ENCODE results near the gene TNFRSF19. TPM values are rescaled to one million over a fixed set of nuclear protein-coding genes. Genes with fewer than 3 reads are reported as not detected.

TNFRSF19 gene
- polyA plus RNA-seq, 5 donors = 64.8 to 106 (median 87.2) TPM

DNA sequence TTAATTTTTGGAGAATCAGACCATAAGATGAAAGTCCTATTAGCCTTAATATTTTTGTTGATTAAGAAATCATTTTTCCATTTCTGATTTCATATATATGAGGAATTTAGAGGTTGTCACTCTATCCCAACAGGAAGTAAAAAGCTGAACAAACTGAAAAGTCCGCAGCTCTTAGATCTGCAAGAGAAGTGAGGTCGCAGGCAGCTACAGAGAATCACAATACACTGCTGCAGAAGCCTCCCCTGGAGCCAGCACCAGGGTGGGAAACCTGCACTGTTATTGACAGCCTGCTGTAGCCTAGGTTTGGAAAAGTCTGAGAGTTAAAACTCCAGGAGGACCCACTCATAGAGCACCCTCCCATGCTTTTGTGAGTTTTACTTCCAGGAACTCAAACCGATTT, 29.9 kb downstream of the TNFRSF19 start:
- DNase-seq = no peak

DNA sequence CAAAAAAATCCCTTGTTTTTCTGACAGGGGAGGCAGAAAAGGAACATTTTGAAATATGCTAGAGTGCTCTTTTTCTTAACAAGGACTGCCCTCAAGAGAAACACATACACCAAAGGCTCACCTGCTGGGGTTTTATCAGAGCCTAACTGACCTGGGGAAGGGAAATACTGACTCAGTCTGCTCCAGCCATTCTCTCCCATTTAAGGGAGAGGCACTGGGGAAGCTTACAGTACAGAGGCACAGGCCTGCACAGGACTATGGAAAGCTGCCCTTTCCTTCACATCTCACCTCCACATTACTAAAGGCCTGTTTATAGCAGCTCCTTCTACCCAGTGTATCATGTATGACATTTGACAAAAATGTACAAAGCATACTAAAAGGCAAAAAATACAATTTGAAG, 30.3 kb downstream of the TNFRSF19 start:
- no peak for DNase-seq

DNA sequence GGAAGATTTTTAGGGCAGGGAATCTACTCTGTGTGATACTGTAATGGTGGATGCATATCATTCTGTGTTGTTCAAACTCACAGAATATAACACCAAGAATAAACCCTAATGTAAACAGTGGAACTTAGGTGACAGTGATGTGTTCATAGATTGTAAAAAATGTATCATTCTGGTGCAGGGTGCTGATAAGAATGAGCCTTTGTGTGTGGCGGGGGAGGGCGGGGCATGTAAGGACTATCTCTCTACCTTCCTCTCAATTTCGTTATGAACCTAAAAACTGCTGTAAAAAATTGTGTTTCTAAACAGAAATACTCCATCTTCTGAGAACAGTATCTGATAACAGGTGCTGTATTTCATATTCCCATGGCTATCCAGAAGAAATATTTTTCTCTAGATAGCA, 35.6 kb downstream of the TNFRSF19 start:
- no peak for DNase-seq

- no peak for DNase-seq
Measured at GRCh38 chr13:23608138-23608537, 37.9 kb downstream of the TNFRSF19 start.

DNA sequence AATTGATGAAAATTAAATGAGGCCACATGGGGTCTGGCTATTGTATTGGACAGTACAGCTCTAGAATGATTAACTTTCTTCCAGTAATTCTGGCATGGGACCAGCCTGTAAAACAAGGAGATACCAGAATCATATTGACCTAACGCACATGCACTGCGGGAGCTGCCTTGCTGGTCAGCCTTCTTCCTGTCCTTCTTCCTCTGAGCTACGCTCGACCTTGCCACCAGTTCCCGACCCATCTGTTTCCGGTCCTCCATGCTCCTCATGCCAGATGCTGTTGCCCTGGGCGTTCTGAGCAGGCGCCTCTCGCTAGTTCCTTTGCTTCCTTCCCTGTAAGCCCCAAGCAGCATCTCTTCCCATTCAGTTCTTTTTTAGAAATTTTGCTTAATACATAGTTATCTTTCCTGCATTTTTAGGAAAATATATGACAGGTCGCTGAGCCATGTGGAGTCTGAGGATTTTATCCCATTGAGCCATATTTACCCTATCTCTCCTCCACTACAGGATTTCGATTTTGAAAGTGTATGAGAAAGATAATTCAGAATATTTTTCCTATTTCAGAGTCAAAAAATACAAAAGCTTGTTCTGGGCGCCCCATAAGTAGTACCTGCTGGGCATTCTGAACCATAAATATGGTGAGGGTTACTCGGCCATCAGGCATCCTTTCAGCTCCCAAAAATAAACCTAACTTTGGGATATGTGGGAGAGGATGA, 38.6 kb downstream of the TNFRSF19 start:
- DNase-seq = peak in 1 of 2 donors; percentile 45

DNA sequence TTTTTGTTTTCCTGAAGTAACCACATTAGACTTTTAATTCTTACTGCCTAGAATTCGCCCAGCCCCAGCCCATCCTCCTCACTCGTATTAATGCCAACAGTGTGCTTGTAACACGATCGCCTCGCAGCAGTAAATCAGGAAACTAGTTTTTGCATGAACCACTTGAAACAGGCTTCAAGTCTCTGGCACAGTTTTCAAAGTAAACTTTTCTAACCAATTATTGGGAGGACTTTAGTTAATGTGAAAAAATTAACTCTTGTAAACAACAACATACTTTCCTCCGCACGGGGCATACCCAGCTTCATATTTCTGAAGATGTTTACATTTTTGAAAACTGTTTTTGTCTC, 39.2 kb downstream of the TNFRSF19 start:
- peak; percentile 71 to 79 for DNase-seq

GRCh38 chr13:23609874-23610576, 39.8 kb downstream of the TNFRSF19 start:
- DNase-seq = no peak

- DNase-seq = peak in 1 of 2 donors; percentile 41
Measured at GRCh38 chr13:23610966-23611491, 40.8 kb downstream of the TNFRSF19 start.

GRCh38 chr13:23612182-23612581, 42.0 kb downstream of the TNFRSF19 start:
- no peak for DNase-seq

GRCh38 chr13:23612731-23613130, 42.5 kb downstream of the TNFRSF19 start:
- no peak for DNase-seq

DNA sequence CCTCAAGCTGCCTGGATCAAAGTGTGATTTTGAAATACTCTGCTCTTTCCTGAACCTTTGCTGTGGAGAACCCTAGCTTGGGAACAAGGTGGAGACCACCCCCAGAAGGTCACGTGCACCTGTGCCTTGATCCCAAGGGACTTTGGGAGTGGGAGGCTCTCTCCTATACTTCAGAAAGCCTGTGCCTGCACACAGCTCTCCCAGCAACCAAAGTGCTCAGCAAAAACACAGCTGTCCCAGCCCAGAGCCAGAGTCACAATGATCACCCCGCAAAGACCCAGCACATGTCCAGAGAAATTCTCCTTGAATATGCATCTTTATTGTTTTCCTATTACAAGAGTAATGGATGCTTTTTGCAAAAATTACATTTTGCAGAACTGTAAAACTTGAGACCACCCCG, 43.4 kb downstream of the TNFRSF19 start:
- DNase-seq = no peak

DNA sequence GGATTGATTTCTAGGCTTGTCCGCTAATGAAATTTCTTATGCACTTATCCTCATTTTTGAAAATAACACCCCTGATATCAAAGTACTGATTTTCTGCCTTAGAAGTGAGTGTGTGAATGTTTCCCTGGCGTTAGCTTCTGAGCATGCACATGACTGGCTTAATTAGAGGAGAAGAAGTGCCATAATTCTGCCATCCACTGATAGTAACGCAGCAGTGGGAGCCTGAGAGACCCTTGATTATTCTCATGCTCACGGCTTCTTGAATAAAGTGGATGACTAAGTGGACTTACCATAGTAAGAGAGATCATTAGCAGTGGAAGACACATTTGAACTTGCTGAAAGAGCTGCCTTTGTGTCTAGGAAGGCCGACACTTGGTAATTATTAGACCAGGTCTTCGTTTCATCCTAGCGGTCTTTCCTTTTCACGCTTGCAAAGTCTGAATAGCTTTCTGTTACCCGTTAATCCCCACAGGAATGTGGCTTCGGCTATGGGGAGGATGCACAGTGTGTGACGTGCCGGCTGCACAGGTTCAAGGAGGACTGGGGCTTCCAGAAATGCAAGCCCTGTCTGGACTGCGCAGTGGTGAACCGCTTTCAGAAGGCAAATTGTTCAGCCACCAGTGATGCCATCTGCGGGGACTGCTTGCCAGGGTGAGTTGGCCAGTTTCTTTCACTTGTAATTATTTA, 45.3 kb downstream of the TNFRSF19 start:
- no peak for DNase-seq

DNA sequence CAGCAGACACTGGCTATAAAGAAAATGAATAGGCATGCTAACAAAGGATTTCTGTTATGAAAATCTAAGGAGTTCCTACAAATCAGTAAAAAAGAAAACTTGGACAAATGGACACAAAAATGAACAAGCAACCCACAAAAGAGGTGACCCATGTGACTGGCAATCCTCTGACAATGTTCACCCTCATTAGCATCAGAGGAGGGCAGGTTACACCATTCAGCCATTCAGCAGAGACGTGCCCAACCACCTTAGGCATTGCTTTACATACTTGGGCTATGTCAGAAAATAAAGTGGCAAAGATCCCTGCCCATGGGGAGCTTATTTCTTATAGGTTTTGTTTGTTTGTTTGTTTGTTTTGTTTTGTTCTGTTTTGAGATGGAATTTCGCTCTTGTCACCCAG, 46.0 kb downstream of the TNFRSF19 start:
- no peak for DNase-seq

DNA sequence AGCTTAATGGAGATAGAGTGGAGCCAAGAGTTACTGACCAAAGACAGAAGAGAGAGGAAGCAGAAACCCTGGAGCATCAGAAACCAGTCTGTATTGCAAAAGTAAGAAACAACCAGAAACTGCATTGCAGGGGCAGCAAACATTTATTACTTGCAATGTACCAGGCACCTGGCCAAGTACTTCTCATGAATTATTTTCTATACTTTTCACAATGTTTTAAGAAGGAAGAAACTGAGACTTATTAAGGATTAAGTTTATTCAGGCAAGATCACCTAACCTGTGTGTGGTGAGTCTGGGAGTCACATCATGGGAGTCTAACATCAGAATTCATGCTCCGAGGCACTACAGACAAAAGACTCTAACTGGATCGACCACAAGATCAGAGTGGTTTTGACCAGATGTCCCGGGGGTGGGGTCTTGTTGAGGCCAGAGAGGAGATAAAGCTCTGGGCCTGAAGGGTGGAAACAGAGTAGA, 47.4 kb downstream of the TNFRSF19 start:
- DNase-seq = no peak

DNA sequence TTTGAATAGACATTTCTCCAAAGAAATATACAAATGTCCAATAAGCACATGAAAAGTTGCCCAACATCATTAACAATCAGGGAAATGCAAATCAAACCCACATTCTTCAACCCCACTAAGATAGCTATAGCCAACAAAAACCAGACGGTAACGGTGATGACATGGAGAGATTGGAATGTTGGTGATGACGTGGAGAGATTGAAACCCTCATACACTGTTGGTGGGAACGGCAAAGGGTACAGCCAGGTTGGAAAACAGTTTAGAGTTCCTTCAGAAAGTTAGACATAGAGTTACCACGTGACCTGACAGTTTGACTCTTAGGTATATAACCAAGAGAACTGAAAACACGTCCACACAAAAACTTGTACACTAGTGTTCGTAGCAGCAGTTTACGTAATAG, 48.1 kb downstream of the TNFRSF19 start:
- no peak for DNase-seq

- no peak for DNase-seq
Measured at GRCh38 chr13:23619068-23619855, 49.0 kb downstream of the TNFRSF19 start.

GRCh38 chr13:23620211-23620610, 50.0 kb downstream of the TNFRSF19 start:
- no peak for DNase-seq

DNA sequence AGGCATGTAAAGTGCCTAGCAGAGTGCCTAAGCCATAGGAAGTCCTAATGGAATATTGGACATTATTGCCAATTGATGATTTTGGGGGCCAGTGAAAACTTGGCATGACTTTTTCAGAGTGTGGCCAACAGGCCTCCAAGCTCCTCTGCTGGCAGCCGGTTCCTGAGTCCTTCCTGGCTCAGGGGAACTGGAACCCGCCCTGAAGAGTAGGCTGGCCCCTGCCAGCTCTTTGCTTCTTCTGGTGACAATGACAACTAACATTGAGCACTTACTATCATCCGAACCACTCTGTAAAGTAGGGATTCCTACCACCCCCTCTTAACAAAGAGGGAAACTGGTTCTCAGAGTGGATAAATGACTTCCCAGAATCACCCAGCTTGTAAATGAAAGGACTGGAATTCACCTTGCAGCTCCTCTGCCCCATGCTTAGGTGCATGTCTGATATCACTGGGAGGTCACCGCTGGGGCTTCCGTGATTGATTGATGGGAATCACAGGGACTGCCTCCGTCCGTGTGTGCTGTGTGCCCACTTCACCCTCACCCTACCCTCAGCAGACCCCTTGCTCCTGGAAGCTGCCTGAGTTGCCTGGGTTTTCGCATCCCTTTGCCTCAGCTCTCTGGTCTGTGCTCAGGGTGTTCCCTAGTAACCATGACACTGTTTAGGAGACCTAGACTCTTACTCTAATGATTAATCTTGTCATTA, 50.6 kb downstream of the TNFRSF19 start:
- DNase-seq = no peak

DNA sequence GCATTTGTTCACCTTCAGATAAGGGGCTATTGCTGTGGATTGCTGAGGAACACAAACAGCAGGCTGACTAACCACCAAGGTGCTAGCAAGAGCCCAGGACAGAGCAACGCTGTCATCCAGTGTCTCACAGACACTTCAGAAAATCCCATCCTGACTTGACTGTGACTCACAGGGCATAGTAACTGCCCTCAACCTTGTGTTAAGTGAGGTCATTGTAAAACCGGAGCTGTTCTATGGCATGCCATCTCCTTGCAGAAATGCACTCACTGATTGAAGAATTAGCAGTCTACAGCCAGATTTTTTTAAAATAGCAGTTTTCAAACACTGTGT, 51.1 kb downstream of the TNFRSF19 start:
- no peak for DNase-seq

GRCh38 chr13:23622985-23623384, 52.8 kb downstream of the TNFRSF19 start:
- DNase-seq = no peak

GRCh38 chr13:23623394-23623793, 53.2 kb downstream of the TNFRSF19 start:
- no peak for DNase-seq
